H1 (cell line): Measurements from ENCODE around the gene KATNAL2. TPM values are rescaled to one million over a fixed set of nuclear protein-coding genes. Genes with fewer than 3 reads are reported as not detected.
A peak's percentile ranks its signal among the peaks of the same experiment; 100 is the strongest.

ENCODE experiments used
- CTCF ChIA-PET: fragments of 300-600 bp; sonication (Branson Sonifier 250); formaldehyde crosslinking; loops from one replicate; lab custom pipeline; 2021; ENCODE audit not compliant: partially characterized antibody; lab: Charles Lee
- POLR2A ChIA-PET: fragments of 300-600 bp; sonication (Branson Sonifier 250); formaldehyde crosslinking; loops from one replicate; lab custom pipeline; 2021; ENCODE audit warnings: inconsistent platforms; ENCODE audit not compliant: partially characterized antibody; lab: Charles Lee
- DNase-seq, 2 experiments: peaks; one replicate each; pipeline versions ENCODE4 v3.0.0 to v3.0.0-alpha.2; 2010 to 2022; ENCODE audit warnings: low spot score in 2 of 2, low read depth in 1 of 2, mixed read lengths in 1 of 2
- FAIRE-seq: peaks from 2 replicates; lab custom pipeline; 2011; peaks lifted over from hg19 to GRCh38; lab: Jason Lieb, UNC
- H2AFZ ChIP-seq: 2 replicates; pipeline ENCODE4 v1.8.1; 2012; ENCODE audit warnings: low read length, inconsistent platforms
- H2AK5ac ChIP-seq: 2 replicates; pipeline ENCODE4 v1.6.1; 2013; ENCODE audit warnings: low read depth, low read length
- H2BK120ac ChIP-seq: replicated peaks from 2 replicates; pipeline ENCODE3; 2013; ENCODE audit warnings: low read depth, low read length, inconsistent platforms
- H2BK12ac ChIP-seq: 2 replicates; pipeline ENCODE4 v1.6.1; 2013; ENCODE audit warnings: low read depth, low read length
- H2BK15ac ChIP-seq: 2 replicates; pipeline ENCODE4 v1.6.1; 2013; ENCODE audit warnings: low read length
- H2BK20ac ChIP-seq: 2 replicates; pipeline ENCODE4 v1.6.1; 2013; ENCODE audit warnings: low read length
- H2BK5ac ChIP-seq: 2 replicates; pipeline ENCODE4 v1.6.1; 2013; ENCODE audit warnings: low read depth, low read length
- H3K14ac ChIP-seq: 2 replicates; pipeline ENCODE4 v1.6.1; 2013; ENCODE audit warnings: inconsistent platforms; ENCODE audit not compliant: insufficient read length
- H3K18ac ChIP-seq: 2 replicates; pipeline ENCODE4 v1.6.1; 2013; ENCODE audit warnings: low read length; ENCODE audit errors: extremely low read depth
- H3K23ac ChIP-seq: 2 replicates; pipeline ENCODE4 v1.6.1; 2013; ENCODE audit warnings: inconsistent platforms; ENCODE audit not compliant: insufficient read length
- H3K23me2 ChIP-seq: 2 replicates; pipeline ENCODE4 v1.6.1; 2013; ENCODE audit warnings: low read depth, low read length
- H3K27ac ChIP-seq: 2 replicates; pipeline ENCODE4 v1.6.1; 2011; ENCODE audit warnings: low read depth, low read length, inconsistent platforms
- H3K27me3 ChIP-seq, 4 experiments: replicated peaks in 1 of 4; 1 replicate in 1 of 4; 2 replicates in 3 of 4; pipeline versions ENCODE4 v1.6.1 to v1.8.1; 2011 to 2013; ENCODE audit warnings: low read length in 3 of 4, mild to moderate bottlenecking in 3 of 4, inconsistent platforms in 2 of 4, mixed read lengths in 2 of 4, moderate library complexity in 1 of 4; ENCODE audit not compliant: control insufficient read depth in 3 of 4, insufficient read depth in 3 of 4; ENCODE audit errors: extremely low read depth in 1 of 4
- H3K36me3 ChIP-seq, 4 experiments: 2 replicates each; pipeline versions ENCODE4 v1.6.1 to v1.8.1; 2011 to 2013; ENCODE audit warnings: mild to moderate bottlenecking in 4 of 4, low read length in 3 of 4, moderate library complexity in 2 of 4, control low read depth in 1 of 4, inconsistent platforms in 1 of 4; ENCODE audit not compliant: insufficient read depth in 4 of 4, control insufficient read depth in 2 of 4
- H3K4ac ChIP-seq: replicated peaks from 2 replicates; pipeline ENCODE3; 2013; ENCODE audit warnings: low read length, low read depth, mixed read lengths, inconsistent platforms; ENCODE audit not compliant: insufficient read length
- H3K4me1 ChIP-seq, 4 experiments: replicated peaks in 1 of 4; 1 replicate in 1 of 4; 2 replicates in 3 of 4; pipeline versions ENCODE4 v1.6.1 to v1.8.1; 2011 to 2013; ENCODE audit warnings: low read length in 3 of 4, inconsistent platforms in 2 of 4, mixed read lengths in 1 of 4; ENCODE audit not compliant: insufficient read depth in 4 of 4, control insufficient read depth in 3 of 4
- H3K4me2 ChIP-seq, 2 experiments: 2 replicates each; pipeline versions ENCODE4 v1.6.1 to v1.8.1; 2011 to 2013; ENCODE audit warnings: low read depth in 2 of 2, low read length in 2 of 2, control low read depth in 1 of 2, inconsistent platforms in 1 of 2, mild to moderate bottlenecking in 1 of 2; ENCODE audit not compliant: insufficient read depth in 1 of 2
- H3K4me3 ChIP-seq, 4 experiments: fragments of 200-600, 300-600 bp in 1 of 4; sonication (generic), shearing (Covaris generic), sonication (Bioruptor Twin) in 1 of 4; 2 replicates each; pipeline versions ENCODE4 v1.5.1 to v1.8.1; 2011 to 2016; ENCODE audit warnings: low read length in 4 of 4, low read depth in 3 of 4, control low read depth in 2 of 4, inconsistent platforms in 2 of 4, mild to moderate bottlenecking in 2 of 4, mixed read lengths in 1 of 4, moderate library complexity in 1 of 4; ENCODE audit not compliant: insufficient read depth in 2 of 4; ENCODE audit errors: extremely low read depth in 1 of 4
- H3K56ac ChIP-seq: replicated peaks from 2 replicates; pipeline ENCODE3; 2013; ENCODE audit warnings: low read depth, mild to moderate bottlenecking, mixed read lengths, low read length, inconsistent platforms; ENCODE audit not compliant: insufficient read length
- H3K79me1 ChIP-seq: 2 replicates; pipeline ENCODE4 v1.6.1; 2013; ENCODE audit warnings: low read depth, low read length, control low read depth
- H3K79me2 ChIP-seq, 2 experiments: 2 replicates each; pipeline versions ENCODE4 v1.6.1 to v1.8.1; 2012 to 2013; ENCODE audit warnings: low read length in 2 of 2, mild to moderate bottlenecking in 2 of 2, inconsistent platforms in 1 of 2; ENCODE audit not compliant: insufficient read depth in 2 of 2, control insufficient read depth in 1 of 2
- H3K9ac ChIP-seq, 4 experiments: replicated peaks in 1 of 4; 1 replicate in 1 of 4; 2 replicates in 3 of 4; pipeline versions ENCODE4 v1.6.1 to v1.8.1; 2011 to 2013; ENCODE audit warnings: low read depth in 3 of 4, low read length in 3 of 4, control low read depth in 2 of 4, mild to moderate bottlenecking in 2 of 4, moderate library complexity in 2 of 4, inconsistent platforms in 1 of 4; ENCODE audit errors: extremely low read depth in 1 of 4
- H3K9me3 ChIP-seq, 2 experiments: 2 replicates each; pipeline versions ENCODE4 v1.6.1 to v1.8.1; 2012 to 2013; ENCODE audit warnings: mild to moderate bottlenecking in 2 of 2, moderate library complexity in 2 of 2, control low read depth in 1 of 2, inconsistent platforms in 1 of 2, low read depth in 1 of 2, low read length in 1 of 2, mixed read lengths in 1 of 2; ENCODE audit not compliant: insufficient read depth in 2 of 2
- H4K20me1 ChIP-seq, 2 experiments: replicated peaks in 1 of 2; 2 replicates each; pipeline versions ENCODE3 to v1.8.1; 2011 to 2013; ENCODE audit warnings: inconsistent platforms in 2 of 2, low read length in 2 of 2, mild to moderate bottlenecking in 1 of 2; ENCODE audit not compliant: insufficient read depth in 2 of 2, control insufficient read depth in 1 of 2
- H4K5ac ChIP-seq: 2 replicates; pipeline ENCODE4 v1.6.1; 2013; ENCODE audit warnings: low read length, low read depth, mixed read lengths, inconsistent platforms; ENCODE audit not compliant: insufficient read length
- H4K8ac ChIP-seq: 2 replicates; pipeline ENCODE4 v1.8.0; 2013; ENCODE audit warnings: mild to moderate bottlenecking, moderate library complexity, low read length, inconsistent platforms; ENCODE audit not compliant: insufficient read depth; ENCODE audit errors: extremely low read depth
- H4K91ac ChIP-seq: replicated peaks from 2 replicates; pipeline ENCODE3; 2013; ENCODE audit warnings: low read length, mixed read lengths, inconsistent platforms; ENCODE audit not compliant: insufficient read length
- BRCA1 ChIP-seq: IDR thresholded peaks from 2 replicates; pipeline ENCODE4 v1.6.1; 2012; ENCODE audit warnings: low read depth, low read length, improper control_type of control experiment
- KDM5A ChIP-seq: fragments of 200-600 bp; IDR thresholded peaks from 2 replicates; pipeline ENCODE4 v1.7.1; 2012; ENCODE audit warnings: mild to moderate bottlenecking, low read length, inconsistent platforms, mixed read lengths
- SIN3A ChIP-seq, 2 experiments: IDR thresholded peaks in 1 of 2; conservative IDR thresholded peaks in 1 of 2; 2 replicates each; pipeline ENCODE4 v1.6.1; 2011 to 2012; ENCODE audit warnings: low read length in 2 of 2, improper control_type of control experiment in 1 of 2, low read depth in 1 of 2, mild to moderate bottlenecking in 1 of 2
- TBP ChIP-seq: IDR thresholded peaks from 2 replicates; pipeline ENCODE4 v1.6.1; 2011; ENCODE audit warnings: low read depth, low read length, improper control_type of control experiment
- YY1 ChIP-seq: IDR thresholded peaks from 2 replicates; pipeline ENCODE4 v1.6.1; 2011; ENCODE audit warnings: low read depth, mild to moderate bottlenecking, low read length
- WGBS, 2 experiments: shearing (Covaris generic) in 1 of 2; methylation state at CpG; one replicate each; pipeline versions ENCODE4 v1.1.6 to v1.1.7; 2013 to 2015; ENCODE audit warnings: low lambda C conversion rate in 2 of 2, mixed read lengths in 2 of 2, inconsistent platforms in 1 of 2, low coverage in 1 of 2, missing lambda C conversion rate in 1 of 2; ENCODE audit not compliant: insufficient replicate concordance in 2 of 2, insufficient coverage in 1 of 2, insufficient read length in 1 of 2; ENCODE audit errors: extremely low coverage in 1 of 2, missing lambda C conversion rate in 1 of 2; 5-methylcytosine and 5-hydroxymethylcytosine counted together
- polyA plus RNA-seq, 7 experiments: library from polyadenylated mRNA; depleted of rRNA in 3 of 7; stranded (reverse) in 5 of 7; unstranded in 2 of 7; fragments of >200 nt in 5 of 7; fragments of 200-250 nt in 2 of 7; gene quantifications; 1 replicate in 5 of 7; 2 replicates in 1 of 7; 4 replicates in 1 of 7; pipeline versions ENCODE4 v1.2.1 to v1.2.3, GENCODE V29; 2011 to 2013; ENCODE audit warnings: missing spikeins in 2 of 7, mixed read lengths in 2 of 7
- total RNA-seq: library from RNA; stranded (reverse); fragmentation: NEBNext Ultra II Directional; extraction: Animal tissue kit (Norgen Biotek cat#: 25700); gene quantifications from 2 replicates; pipeline ENCODE4 v1.2.1, GENCODE V29; 2021
- TF ChIP-seq, protein P1 (sequence below): IDR thresholded peaks from 2 replicates; pipeline ENCODE4 v1.6.1; 2012; ENCODE audit warnings: inconsistent platforms

KATNAL2 gene
- total and polyA plus RNA-seq, 2 of the 8 experiments (the other 6 are each of a cell fraction or from before 2014, with no cell fraction given) = 10.0 to 15.2 TPM

DNA sequence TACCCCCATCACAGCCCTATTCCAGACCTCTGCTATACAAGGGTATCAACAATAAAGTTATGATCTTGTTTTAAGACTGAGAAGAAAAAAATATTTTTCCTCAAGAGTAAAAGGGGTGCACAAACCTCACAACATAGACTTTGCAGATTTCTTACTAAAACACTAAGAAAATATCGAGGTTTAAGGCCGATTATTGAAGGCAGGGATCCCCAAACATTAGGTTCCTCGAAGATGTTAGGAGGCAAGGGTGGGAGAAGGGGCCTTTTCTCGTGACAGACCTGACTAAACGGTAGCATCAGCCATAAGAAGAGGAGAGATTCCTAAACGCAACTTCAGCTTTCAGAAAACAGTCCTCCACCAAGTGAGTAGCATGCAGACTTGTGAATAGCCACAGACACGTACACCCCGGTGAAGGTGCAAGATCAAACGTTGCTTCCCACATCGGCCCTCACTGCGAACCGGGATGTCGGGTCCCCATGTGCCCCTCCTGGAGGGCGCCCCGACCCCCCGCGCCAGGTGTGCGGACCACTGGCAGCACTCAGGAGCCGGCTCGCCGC lies 773 bp upstream of the KATNAL2 start:
- Histone ChIP-seq H2BK5ac (peak overlapping the region; percentile 89; the same call in 1 of the 2 replicates), H3K4me1 (peaks cover 3 to 16% (median 11%) of the 10 kb centered on the region in 4 experiments; a peak in 5 of 7 replicates), H3K23me2 (peaks cover 8% of the 10 kb centered on the region; the same call in 1 of the 2 replicates), H3K9ac (peak overlapping the region; percentile 70 to 94 (median 86)), H3K79me2 (peaks cover 14 to 52% of the 10 kb centered on the region in 2 experiments), H4K5ac (peak overlapping the region; percentile 70), H3K56ac (no peak overlapping the region), H2AFZ (peak overlapping the region; percentile 48; the same call in 1 of the 2 replicates), H3K4ac (no peak overlapping the region), H3K27me3 (no peaks in the 10 kb centered on the region), H2BK12ac (peak overlapping the region; percentile 90; the same call in 1 of the 2 replicates), H3K18ac (peak overlapping the region; percentile 78), H3K9me3 (no peaks in the 10 kb centered on the region), H3K4me2 (peak overlapping the region; percentile 59 to 93), H2AK5ac (no peak overlapping the region), H3K27ac (peak overlapping the region; percentile 96; the same call in 1 of the 2 replicates), H2BK120ac (no peak overlapping the region), H4K91ac (no peak overlapping the region), H3K23ac (no peak overlapping the region), H3K36me3 (no peaks in the 10 kb centered on the region), H4K8ac (0 out of 2 replicates have a peak overlapping the region, but pooled peaks have one; percentile 11), H3K14ac (no peak overlapping the region), H3K79me1 (peaks cover 6% of the 10 kb centered on the region), H2BK20ac (no peak overlapping the region), H3K4me3 (peak overlapping the region; percentile 75 to 85 (median 82)), H4K20me1 (peaks cover 0 to 8% of the 10 kb centered on the region in 2 experiments), H2BK15ac (no peak overlapping the region)
- DNase-seq (peak in 1 of 2 experiments; percentile 63), FAIRE-seq (no peak)
- TF ChIP-seq TBP (no peak), YY1 (no peak), SIN3A (conservative IDR thresholded peaks at IDR 0.05 in 1 of 2, IDR thresholded peaks at IDR 0.05 in 1 of 2; ENCODE audit: low read depth in 1 of 2, low read length in 2 of 2) (0 out of 4 replicates have a peak, but pooled peaks of 1 of the 2 experiments have one; percentile 39), BRCA1 (no peak), KDM5A (no peak)
- TF ChIP-seq, protein P1, sequence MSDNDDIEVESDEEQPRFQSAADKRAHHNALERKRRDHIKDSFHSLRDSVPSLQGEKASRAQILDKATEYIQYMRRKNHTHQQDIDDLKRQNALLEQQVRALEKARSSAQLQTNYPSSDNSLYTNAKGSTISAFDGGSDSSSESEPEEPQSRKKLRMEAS = 0 out of 2 replicates have a peak, but pooled peaks have one; percentile 17
- CTCF ChIA-PET = interaction anchor here (1.5 to 1.6 kb wide), 2 partner anchors 23 to 33 kb away, joined by 3 to 4 read pairs; no protein-coding TSS in a partner anchor
- POLR2A ChIA-PET = interaction anchor here (1.0 to 1.8 kb wide), 20 partner anchors 8 to 137 kb away, joined by 3 to 14 read pairs (median 6); no protein-coding TSS in a partner anchor
- 1% methylated on average over 18 of the region's 21 CpGs; no CpG with 5 or more reads in 1 of the 2 experiments for WGBS, 2 experiments
